ENCODE results near the gene CLEC11A.
"Not testable (repeated sequence)": the region's sequence is repeated elsewhere in the genome, so short reads cannot be mapped to it uniquely, and the experiment has no call there.

DNA sequence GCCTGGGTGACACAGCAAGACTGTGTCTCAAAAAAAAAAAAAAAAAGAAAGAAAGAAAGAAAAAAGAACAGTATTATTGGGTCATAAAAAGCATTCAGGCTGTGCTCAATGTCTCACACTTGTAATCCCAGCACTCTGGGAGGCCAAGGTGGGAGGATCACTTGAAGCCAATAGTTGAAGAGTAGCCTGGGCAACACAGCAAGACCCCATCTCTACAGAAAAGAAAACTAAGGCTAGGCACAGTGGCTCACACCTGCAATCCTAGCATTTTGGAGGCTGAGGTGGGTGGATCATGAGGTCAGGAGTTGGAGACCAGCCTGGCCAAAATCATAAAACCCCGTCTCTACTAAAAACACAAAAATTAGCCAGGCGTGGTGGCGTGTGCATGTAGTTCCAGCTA is 34.5 kb downstream of the CLEC11A start:
- TF ChIP-seq, protein P1, sequence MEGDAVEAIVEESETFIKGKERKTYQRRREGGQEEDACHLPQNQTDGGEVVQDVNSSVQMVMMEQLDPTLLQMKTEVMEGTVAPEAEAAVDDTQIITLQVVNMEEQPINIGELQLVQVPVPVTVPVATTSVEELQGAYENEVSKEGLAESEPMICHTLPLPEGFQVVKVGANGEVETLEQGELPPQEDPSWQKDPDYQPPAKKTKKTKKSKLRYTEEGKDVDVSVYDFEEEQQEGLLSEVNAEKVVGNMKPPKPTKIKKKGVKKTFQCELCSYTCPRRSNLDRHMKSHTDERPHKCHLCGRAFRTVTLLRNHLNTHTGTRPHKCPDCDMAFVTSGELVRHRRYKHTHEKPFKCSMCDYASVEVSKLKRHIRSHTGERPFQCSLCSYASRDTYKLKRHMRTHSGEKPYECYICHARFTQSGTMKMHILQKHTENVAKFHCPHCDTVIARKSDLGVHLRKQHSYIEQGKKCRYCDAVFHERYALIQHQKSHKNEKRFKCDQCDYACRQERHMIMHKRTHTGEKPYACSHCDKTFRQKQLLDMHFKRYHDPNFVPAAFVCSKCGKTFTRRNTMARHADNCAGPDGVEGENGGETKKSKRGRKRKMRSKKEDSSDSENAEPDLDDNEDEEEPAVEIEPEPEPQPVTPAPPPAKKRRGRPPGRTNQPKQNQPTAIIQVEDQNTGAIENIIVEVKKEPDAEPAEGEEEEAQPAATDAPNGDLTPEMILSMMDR (IDR thresholded peaks at IDR 0.05): not testable (repeated sequence)
- TF ChIP-seq POLR2A (IDR thresholded peaks at IDR 0.05): not testable (repeated sequence)

Data from right lobe of liver (tissue), 4 donors.